Tibial artery (tissue), 4 donors: ENCODE measurements around the gene NPSR1.
"Not testable (repeated sequence)": the region's sequence is repeated elsewhere in the genome, so short reads cannot be mapped to it uniquely, and the experiment has no call there.

ENCODE experiments used
- DNase-seq, 2 donors: peaks; one replicate each; pipeline ENCODE4 v3.0.0-alpha.2; 2019
- H3K27ac ChIP-seq, 2 donors: fragments of 200-600 bp; sonication (generic) in 1 of 2; 1 replicate in 1 of 2; 2 replicates in 1 of 2; pipeline ENCODE4 v1.5.1; 2018 to 2019; ENCODE audit warnings: mild to moderate bottlenecking in 1 of 2
- H3K27me3 ChIP-seq, 2 donors: fragments of 200-600 bp; sonication (generic) in 1 of 2; one replicate each; pipeline versions ENCODE4 v1.5.1 to v1.6.0; 2016 to 2019
- H3K36me3 ChIP-seq, 3 donors: fragments of 200-600 bp; sonication (generic) in 2 of 3; one replicate each; pipeline ENCODE4 v1.5.1; 2016 to 2019; ENCODE audit warnings: mild to moderate bottlenecking in 2 of 3
- H3K4me1 ChIP-seq, 4 donors: fragments of 200-600 bp; sonication (generic) in 2 of 4; 1 replicate in 3 of 4; 2 replicates in 1 of 4; pipeline ENCODE4 v1.5.1; 2016 to 2019
- H3K4me3 ChIP-seq, 2 donors: fragments of 200-600 bp; sonication (generic) in 1 of 2; 1 replicate in 1 of 2; 2 replicates in 1 of 2; pipeline ENCODE4 v1.5.1; 2018 to 2019; ENCODE audit warnings: mild to moderate bottlenecking in 2 of 2
- H3K9me3 ChIP-seq, 3 donors: fragments of 200-600 bp; sonication (generic) in 1 of 3; one replicate each; pipeline ENCODE4 v1.5.1; 2016 to 2019
- CTCF ChIP-seq, 2 experiments: fragments of 200-600 bp in 1 of 2; fragments of 450-650 bp in 1 of 2; IDR thresholded peaks; one replicate each; pipeline ENCODE4 v1.5.1; 2017 to 2019; ENCODE audit warnings: antibody characterized with exemption in 2 of 2, mild to moderate bottlenecking in 1 of 2, moderate library complexity in 1 of 2
- intact Hi-C: fragments of 100-400 bp; cut with DNase I; formaldehyde crosslinking; loops from one replicate; pipeline ENCODE4 v1.15.0; 2023; ENCODE audit warnings: low total_unique reads

Gene NPSR1, protein sequence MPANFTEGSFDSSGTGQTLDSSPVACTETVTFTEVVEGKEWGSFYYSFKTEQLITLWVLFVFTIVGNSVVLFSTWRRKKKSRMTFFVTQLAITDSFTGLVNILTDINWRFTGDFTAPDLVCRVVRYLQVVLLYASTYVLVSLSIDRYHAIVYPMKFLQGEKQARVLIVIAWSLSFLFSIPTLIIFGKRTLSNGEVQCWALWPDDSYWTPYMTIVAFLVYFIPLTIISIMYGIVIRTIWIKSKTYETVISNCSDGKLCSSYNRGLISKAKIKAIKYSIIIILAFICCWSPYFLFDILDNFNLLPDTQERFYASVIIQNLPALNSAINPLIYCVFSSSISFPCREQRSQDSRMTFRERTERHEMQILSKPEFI

GRCh38 chr7:34657632-34658268 lies at the start of gene NPSR1:
Gene NPSR1, plus strand, starts transcription at chr7:34658218. Its CDS starts 195 bp downstream, at chr7:34658413.
- Histone ChIP-seq H3K4me1 (no peaks in the 10 kb centered on the region), H3K27ac (no peak within 1 kb of the TSS), H3K4me3 (no peak within 1 kb of the TSS), H3K27me3 (no peaks in the 10 kb centered on the region), H3K36me3 (no peaks in the 10 kb centered on the region), H3K9me3 (no peaks in the 10 kb centered on the region)
- no peak for TF ChIP-seq CTCF (IDR thresholded peaks at IDR 0.05)
- no peak for DNase-seq
- intact Hi-C loops, result no loop called here

- Histone ChIP-seq H3K27ac (no peak overlapping the region), H3K9me3 (no peaks in the 10 kb centered on the region), H3K36me3 (no peaks in the 10 kb centered on the region), H3K27me3 (no peaks in the 10 kb centered on the region), H3K4me3 (no peak overlapping the region), H3K4me1 (no peaks in the 10 kb centered on the region)
- intact Hi-C loops, result no loop called here
- no peak for TF ChIP-seq CTCF (IDR thresholded peaks at IDR 0.05)
- no peak for DNase-seq
Observed at GRCh38 chr7:34612661-34613060, 45.4 kb upstream of the NPSR1 start.

GRCh38 chr7:34620425-34620824 lies 37.6 kb upstream of the NPSR1 start:
- Histone ChIP-seq H3K4me1 (no peaks in the 10 kb centered on the region), H3K4me3 (no peak overlapping the region), H3K36me3 (no peaks in the 10 kb centered on the region), H3K9me3 (no peaks in the 10 kb centered on the region), H3K27ac (no peak overlapping the region), H3K27me3 (no peaks in the 10 kb centered on the region)
- no peak for TF ChIP-seq CTCF (IDR thresholded peaks at IDR 0.05)
- intact Hi-C loops, result no loop called here
- DNase-seq, result no peak

DNA sequence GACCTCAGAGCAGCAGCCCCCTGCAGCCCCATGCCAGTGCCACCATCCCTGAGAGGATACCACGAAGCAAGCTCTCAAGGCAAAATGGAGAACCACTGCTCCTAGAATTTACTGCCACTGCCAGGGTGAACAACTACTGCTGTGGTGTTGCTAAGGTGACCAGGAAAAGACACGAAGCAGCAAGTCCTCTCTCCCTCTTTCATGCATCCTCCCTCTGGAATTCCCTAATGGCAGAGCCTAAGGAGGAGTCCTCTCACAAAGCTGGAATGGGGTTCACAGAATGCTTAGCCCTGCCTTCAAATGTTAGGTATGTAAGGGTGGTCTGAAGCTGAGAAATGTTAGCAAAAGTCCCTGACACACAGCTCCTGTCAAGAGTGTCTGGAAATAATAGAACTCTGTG lies 35.8 kb upstream of the NPSR1 start:
- H3K27me3 ChIP-seq, result no peaks in the 10 kb centered on the region
- TF ChIP-seq CTCF (IDR thresholded peaks at IDR 0.05), result no peak
- H3K27ac ChIP-seq, result no peak overlapping the region
- H3K4me1 ChIP-seq, result no peaks in the 10 kb centered on the region
- no peaks in the 10 kb centered on the region for H3K36me3 ChIP-seq
- no peak for DNase-seq
- intact Hi-C loops, result no loop called here
- no peak overlapping the region for H3K4me3 ChIP-seq
- H3K9me3 ChIP-seq, result no peaks in the 10 kb centered on the region

DNA sequence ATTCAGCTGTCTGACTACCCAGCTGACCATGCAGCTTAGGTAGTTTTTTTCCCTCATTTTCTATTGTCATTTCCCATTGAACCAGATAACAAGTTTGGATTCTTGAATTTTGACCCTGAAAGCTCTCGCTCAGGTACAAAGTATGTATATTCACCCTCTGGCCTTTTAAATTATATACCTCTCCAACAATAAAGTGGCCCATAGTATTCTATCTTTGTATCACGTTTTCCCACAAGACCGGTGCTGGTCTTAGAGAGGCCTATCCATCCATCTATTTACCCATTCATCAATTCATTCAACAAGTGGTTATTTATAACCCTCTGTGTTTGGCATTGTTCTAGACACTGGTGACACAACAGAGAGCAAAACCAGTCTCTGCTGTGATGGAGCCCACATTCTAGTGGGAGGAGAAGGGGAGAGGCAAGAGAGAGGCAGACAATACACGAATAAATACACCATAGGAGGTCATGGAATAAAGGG lies 35.2 kb upstream of the NPSR1 start:
- Histone ChIP-seq H3K4me3 (no peak overlapping the region), H3K27ac (no peak overlapping the region), H3K9me3 (no peaks in the 10 kb centered on the region), H3K27me3 (no peaks in the 10 kb centered on the region), H3K36me3 (no peaks in the 10 kb centered on the region), H3K4me1 (no peaks in the 10 kb centered on the region)
- no peak for TF ChIP-seq CTCF (IDR thresholded peaks at IDR 0.05)
- DNase-seq, result no peak
- intact Hi-C loops, result no loop called here

DNA sequence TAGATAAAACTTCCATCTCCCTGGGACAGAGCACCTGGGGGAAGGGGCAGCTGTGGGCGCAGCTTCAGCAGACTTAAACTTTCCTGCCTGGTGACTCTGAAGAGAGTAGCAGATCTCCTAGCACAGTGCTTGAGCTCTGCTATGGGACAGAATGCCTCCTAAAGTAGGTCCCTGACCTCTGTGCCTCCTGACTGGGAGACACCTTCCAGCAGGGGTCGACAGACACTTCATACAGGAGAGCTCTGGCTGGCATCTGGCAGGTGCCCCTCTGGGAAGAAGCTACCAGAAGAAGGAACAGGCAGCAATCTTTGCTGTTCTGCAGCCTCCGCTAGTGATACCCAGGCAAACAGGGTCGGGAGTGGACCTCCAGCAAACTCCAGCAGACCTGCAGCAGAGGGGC lies 29.4 kb upstream of the NPSR1 start:
- DNase-seq, H3K27ac ChIP-seq, H3K9me3 ChIP-seq, H3K4me3 ChIP-seq, intact Hi-C loops, H3K36me3 ChIP-seq, H3K27me3 ChIP-seq, H3K4me1 ChIP-seq: not testable (repeated sequence)
